Glutamatergic neuron (in vitro differentiated cells): ENCODE results near the gene PINLYP. TPM values are rescaled to one million over a fixed set of nuclear protein-coding genes. Genes with fewer than 3 reads are reported as not detected.

Experiments used
- DNase-seq: peaks from one replicate; pipeline ENCODE4 v3.0.0; 2022
- H3K27ac Mint-ChIP-seq: one replicate; pipeline ENCODE4 v1.8.0; 2020; ENCODE audit warnings: mild to moderate bottlenecking, mixed read lengths, inconsistent platforms; ENCODE audit not compliant: unreplicated experiment
- H3K27me3 Mint-ChIP-seq: one replicate; pipeline ENCODE4 v1.8.0; 2020; ENCODE audit warnings: mild to moderate bottlenecking, moderate library complexity, mixed read lengths, inconsistent platforms; ENCODE audit not compliant: unreplicated experiment
- H3K36me3 Mint-ChIP-seq: one replicate; pipeline ENCODE4 v1.8.0; 2020; ENCODE audit warnings: mild to moderate bottlenecking, mixed read lengths, inconsistent platforms; ENCODE audit not compliant: unreplicated experiment
- H3K4me1 Mint-ChIP-seq: one replicate; pipeline ENCODE4 v1.8.0; 2020; ENCODE audit warnings: mild to moderate bottlenecking, low read depth, mixed read lengths, inconsistent platforms; ENCODE audit not compliant: unreplicated experiment
- H3K4me3 Mint-ChIP-seq: one replicate; pipeline ENCODE4 v1.8.0; 2020; ENCODE audit warnings: mild to moderate bottlenecking, mixed read lengths, inconsistent platforms; ENCODE audit not compliant: unreplicated experiment
- H3K9me3 Mint-ChIP-seq: one replicate; pipeline ENCODE4 v1.8.0; 2020; ENCODE audit warnings: mild to moderate bottlenecking, moderate library complexity, mixed read lengths, inconsistent platforms; ENCODE audit not compliant: unreplicated experiment
- total RNA-seq: library from RNA; stranded (reverse); fragmentation: NEBNext Ultra II Directional; extraction: Animal tissue kit (Norgen Biotek cat#: 25700); gene quantifications from one replicate; pipeline ENCODE4 v1.2.1, GENCODE V29; 2021; ENCODE audit not compliant: unreplicated experiment
- TF ChIP-seq, protein P1 (sequence below): fragments of 200-600 bp; sonication (generic); IDR thresholded peaks from one replicate; pipeline ENCODE4 v1.5.0; 2021; ENCODE audit not compliant: partially characterized antibody, unreplicated experiment

PINLYP gene
- total RNA-seq, 1 donor from 2014 or later: 0.96 TPM

- H3K9me3 Mint-ChIP-seq: peaks cover 7% of the 10 kb centered on the region
- TF ChIP-seq, protein P1, sequence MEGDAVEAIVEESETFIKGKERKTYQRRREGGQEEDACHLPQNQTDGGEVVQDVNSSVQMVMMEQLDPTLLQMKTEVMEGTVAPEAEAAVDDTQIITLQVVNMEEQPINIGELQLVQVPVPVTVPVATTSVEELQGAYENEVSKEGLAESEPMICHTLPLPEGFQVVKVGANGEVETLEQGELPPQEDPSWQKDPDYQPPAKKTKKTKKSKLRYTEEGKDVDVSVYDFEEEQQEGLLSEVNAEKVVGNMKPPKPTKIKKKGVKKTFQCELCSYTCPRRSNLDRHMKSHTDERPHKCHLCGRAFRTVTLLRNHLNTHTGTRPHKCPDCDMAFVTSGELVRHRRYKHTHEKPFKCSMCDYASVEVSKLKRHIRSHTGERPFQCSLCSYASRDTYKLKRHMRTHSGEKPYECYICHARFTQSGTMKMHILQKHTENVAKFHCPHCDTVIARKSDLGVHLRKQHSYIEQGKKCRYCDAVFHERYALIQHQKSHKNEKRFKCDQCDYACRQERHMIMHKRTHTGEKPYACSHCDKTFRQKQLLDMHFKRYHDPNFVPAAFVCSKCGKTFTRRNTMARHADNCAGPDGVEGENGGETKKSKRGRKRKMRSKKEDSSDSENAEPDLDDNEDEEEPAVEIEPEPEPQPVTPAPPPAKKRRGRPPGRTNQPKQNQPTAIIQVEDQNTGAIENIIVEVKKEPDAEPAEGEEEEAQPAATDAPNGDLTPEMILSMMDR: no peak
- no peaks in the 10 kb centered on the region for H3K36me3 Mint-ChIP-seq
- peaks cover 18% of the 10 kb centered on the region for H3K4me1 Mint-ChIP-seq
- peaks cover 8% of the 10 kb centered on the region for H3K27me3 Mint-ChIP-seq
- peak overlapping the region; percentile 3 for H3K4me3 Mint-ChIP-seq
- peak overlapping the region; percentile 80 for H3K27ac Mint-ChIP-seq
- no peak for DNase-seq
Measured at GRCh38 chr19:43570174-43570791, 5.3 kb upstream of the PINLYP start.

GRCh38 chr19:43572171-43572588 is 3.4 kb upstream of the PINLYP start:
- Mint-ChIP-seq H3K27me3 (peaks cover 8% of the 10 kb centered on the region), H3K4me1 (peaks cover 18% of the 10 kb centered on the region), H3K36me3 (no peaks in the 10 kb centered on the region), H3K27ac (peak overlapping the region; percentile 96), H3K9me3 (peaks cover 12% of the 10 kb centered on the region), H3K4me3 (peak overlapping the region; percentile 68)
- no peak for DNase-seq
- TF ChIP-seq, protein P1: no peak

DNA sequence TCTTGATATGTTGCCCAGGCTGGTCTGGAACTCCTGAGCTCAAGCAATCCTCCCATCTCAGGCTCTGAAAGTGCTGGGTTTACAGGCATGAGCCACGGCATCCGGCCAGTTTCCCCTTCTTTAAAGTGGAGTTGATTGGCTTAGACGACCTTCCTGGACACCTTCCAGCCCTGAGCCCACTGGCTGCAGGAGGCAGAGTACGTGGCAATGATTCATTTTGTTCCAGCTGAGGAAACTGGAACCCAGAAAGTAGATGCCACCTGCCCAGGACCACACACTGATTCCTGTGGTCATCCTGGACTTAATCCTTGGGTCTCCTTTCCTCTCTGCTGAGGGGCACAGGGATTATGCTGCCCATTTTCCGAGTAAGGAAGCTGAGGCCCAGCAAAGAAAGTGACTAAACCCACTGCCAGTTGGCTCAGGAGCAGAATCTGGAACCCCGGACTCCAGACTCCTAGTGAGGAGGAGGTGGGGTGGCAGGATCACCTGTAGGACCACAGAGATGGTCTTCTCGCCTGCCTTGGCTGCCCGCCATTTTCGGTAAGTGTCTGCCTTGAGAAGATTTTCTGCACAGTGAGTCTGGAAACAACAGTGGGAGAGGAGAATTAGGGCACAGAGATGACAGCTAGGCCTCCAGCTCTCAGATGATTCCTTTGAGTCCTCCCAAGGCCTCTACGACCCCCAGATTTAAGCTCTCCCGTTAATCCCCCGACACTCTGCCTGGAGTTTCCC is 1.0 kb upstream of the PINLYP start:
- Mint-ChIP-seq H3K27me3 (peaks cover 8% of the 10 kb centered on the region), H3K27ac (peak overlapping the region; percentile 96), H3K4me3 (peak overlapping the region; percentile 100), H3K36me3 (no peaks in the 10 kb centered on the region), H3K9me3 (peaks cover 17% of the 10 kb centered on the region), H3K4me1 (peaks cover 18% of the 10 kb centered on the region)
- TF ChIP-seq, protein P1: no peak
- DNase-seq: no peak

DNA sequence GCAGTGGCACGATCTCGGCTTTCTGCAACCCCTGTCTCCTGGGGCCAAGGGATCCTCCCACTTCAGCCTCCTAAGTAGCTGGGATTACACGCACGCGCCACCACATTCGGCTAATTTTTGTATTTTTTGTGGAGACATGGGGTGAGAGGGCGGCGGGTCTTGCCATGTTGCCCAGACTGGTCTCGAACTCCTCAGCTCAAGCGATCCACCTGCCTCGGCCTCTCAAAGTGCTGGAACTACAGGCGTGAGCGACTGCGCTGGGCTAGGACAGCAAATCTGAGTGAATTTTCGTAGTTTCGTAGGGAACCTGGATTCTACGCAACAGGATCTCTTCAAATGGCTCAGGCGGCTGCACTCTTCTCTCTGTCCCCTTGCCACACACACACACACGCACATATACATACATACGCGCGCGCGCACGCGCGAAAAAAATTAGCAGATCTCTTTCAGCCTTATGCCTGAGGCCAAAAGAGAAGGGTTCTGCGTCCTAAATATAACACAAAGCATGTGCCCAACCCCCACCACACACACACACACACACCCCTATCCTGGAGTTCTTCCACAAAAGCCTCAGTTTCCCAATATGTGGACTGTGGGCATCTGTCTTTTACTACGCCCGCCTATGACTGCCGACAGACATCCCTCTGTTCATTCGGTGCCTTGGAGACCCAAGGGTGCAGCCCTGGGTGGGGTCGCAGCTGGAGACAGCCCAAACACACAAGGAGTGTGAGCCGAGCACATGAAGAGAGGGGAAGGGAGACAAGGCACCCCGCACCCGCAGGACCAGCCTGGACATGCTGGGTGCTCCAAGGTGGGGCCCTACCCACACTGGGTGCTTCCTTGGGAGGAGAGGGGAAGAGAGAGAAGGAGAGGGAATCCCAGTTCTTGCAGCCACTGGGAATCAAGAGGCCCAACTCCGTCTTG is 616 bp downstream of the PINLYP start:
- Mint-ChIP-seq H3K27ac (peak overlapping the region; percentile 73), H3K9me3 (peaks cover 12% of the 10 kb centered on the region), H3K36me3 (no peaks in the 10 kb centered on the region), H3K4me3 (peak overlapping the region; percentile 100), H3K4me1 (peaks cover 10% of the 10 kb centered on the region), H3K27me3 (peaks cover 5% of the 10 kb centered on the region)
- TF ChIP-seq, protein P1: no peak
- no peak for DNase-seq
